MCF 10A (cell line): Measurements from ENCODE around the gene BTF3. TPM values are rescaled to one million over a fixed set of nuclear protein-coding genes. Genes with fewer than 3 reads are reported as not detected.
A peak's percentile ranks its signal among the peaks of the same experiment; 100 is the strongest.

ENCODE experiments used
- Bru-seq: library from RNA; stranded (reverse); fragments of 400-500 nt; gene quantifications from one replicate; lab custom pipeline; 2021; lab: Mats Ljungman, UMichigan
- BruChase-seq, 2 experiments: library from RNA; stranded (reverse); fragments of 400-500 nt; gene quantifications; one replicate each; lab custom pipeline; 2021; lab: Mats Ljungman, UMichigan
- BruUV-seq: library from RNA; stranded (reverse); fragments of 400-500 nt; replicated peaks from 2 replicates; lab custom pipeline; 2021; lab: Mats Ljungman, UMichigan
- CTCF ChIA-PET: fragments of 300-600 bp; sonication (Branson Sonifier 250); formaldehyde crosslinking; extraction: SDS; loops from one replicate; lab custom pipeline; 2021; ENCODE audit warnings: antibody characterized with exemption, inconsistent platforms; lab: Yijun Ruan, JAX
- POLR2A ChIA-PET: fragments of 300-600, 350-650 bp; sonication (Branson Sonifier 250); formaldehyde crosslinking; extraction: SDS; loops from one replicate; lab custom pipeline; 2020; ENCODE audit warnings: antibody characterized with exemption, inconsistent platforms; lab: Yijun Ruan, JAX
- DNase-seq: peaks from one replicate; pipeline ENCODE4 v3.0.0-alpha.2; 2018; ENCODE audit not compliant: unreplicated experiment
- H3K27ac Mint-ChIP-seq: one replicate; pipeline ENCODE4 v1.8.0; 2022; ENCODE audit warnings: mild to moderate bottlenecking, low read depth, mixed read lengths; ENCODE audit not compliant: unreplicated experiment
- H3K27me3 Mint-ChIP-seq: one replicate; pipeline ENCODE4 v1.8.0; 2022; ENCODE audit warnings: mixed read lengths; ENCODE audit not compliant: insufficient read depth, unreplicated experiment
- H3K36me3 Mint-ChIP-seq: one replicate; pipeline ENCODE4 v1.8.0; 2022; ENCODE audit warnings: mild to moderate bottlenecking, moderate library complexity, mixed read lengths; ENCODE audit not compliant: insufficient read depth, unreplicated experiment
- H3K4me1 Mint-ChIP-seq: one replicate; pipeline ENCODE4 v1.8.0; 2022; ENCODE audit warnings: mixed read lengths; ENCODE audit not compliant: insufficient read depth, unreplicated experiment
- H3K4me3 Mint-ChIP-seq: one replicate; pipeline ENCODE4 v1.8.0; 2022; ENCODE audit warnings: mild to moderate bottlenecking, moderate library complexity, mixed read lengths; ENCODE audit not compliant: unreplicated experiment
- H3K9me3 Mint-ChIP-seq: one replicate; pipeline ENCODE4 v1.8.0; 2022; ENCODE audit warnings: mixed read lengths; ENCODE audit not compliant: unreplicated experiment
- intact Hi-C: fragments of 100-400 bp; cut with micrococcal nuclease; formaldehyde crosslinking; loops from 2 replicates; pipeline ENCODE4 v1.14.1; 2022
- long read RNA-seq: library from polyadenylated mRNA; stranded (forward); transcript quantifications from one replicate; pipeline ENCODE4 v2.0.0, GENCODE V29; 2022
- total RNA-seq: library from RNA; stranded (reverse); gene quantifications from 2 replicates; pipeline ENCODE4 v1.2.3, GENCODE V29; 2022
- TF ChIP-seq, protein P1 (sequence below): fragments of 200-600 bp; IDR thresholded peaks from one replicate; pipeline ENCODE4 v1.8.0; 2022; ENCODE audit warnings: antibody characterized with exemption, mild to moderate bottlenecking; ENCODE audit not compliant: unreplicated experiment

The BTF3 gene
- total RNA-seq (937 and 946 TPM in 2 replicates), Bru-seq, nascent RNA (percentile 99 among the genes with signal in this experiment), BruChase-seq, experiment 1, labeled RNA remaining after a 6-hour chase (percentile 99 among the genes with signal in this experiment), BruChase-seq, experiment 2, labeled RNA remaining after a 2-hour chase (percentile 98 among the genes with signal in this experiment)
- long read RNA-seq, transcript BTF3-201 (6 exons, 897 nt): major isoform, 1,076 of 1,166 reads
- long read RNA-seq, transcript BTF3-202 (6 exons, 1,237 nt): minor isoform, 29 of 1,166 reads
- long read RNA-seq, partial matches to known transcripts: 20 of 1,166 reads
- long read RNA-seq, other reads (novel, unspliced or antisense): 40 of 1,166 reads

DNA sequence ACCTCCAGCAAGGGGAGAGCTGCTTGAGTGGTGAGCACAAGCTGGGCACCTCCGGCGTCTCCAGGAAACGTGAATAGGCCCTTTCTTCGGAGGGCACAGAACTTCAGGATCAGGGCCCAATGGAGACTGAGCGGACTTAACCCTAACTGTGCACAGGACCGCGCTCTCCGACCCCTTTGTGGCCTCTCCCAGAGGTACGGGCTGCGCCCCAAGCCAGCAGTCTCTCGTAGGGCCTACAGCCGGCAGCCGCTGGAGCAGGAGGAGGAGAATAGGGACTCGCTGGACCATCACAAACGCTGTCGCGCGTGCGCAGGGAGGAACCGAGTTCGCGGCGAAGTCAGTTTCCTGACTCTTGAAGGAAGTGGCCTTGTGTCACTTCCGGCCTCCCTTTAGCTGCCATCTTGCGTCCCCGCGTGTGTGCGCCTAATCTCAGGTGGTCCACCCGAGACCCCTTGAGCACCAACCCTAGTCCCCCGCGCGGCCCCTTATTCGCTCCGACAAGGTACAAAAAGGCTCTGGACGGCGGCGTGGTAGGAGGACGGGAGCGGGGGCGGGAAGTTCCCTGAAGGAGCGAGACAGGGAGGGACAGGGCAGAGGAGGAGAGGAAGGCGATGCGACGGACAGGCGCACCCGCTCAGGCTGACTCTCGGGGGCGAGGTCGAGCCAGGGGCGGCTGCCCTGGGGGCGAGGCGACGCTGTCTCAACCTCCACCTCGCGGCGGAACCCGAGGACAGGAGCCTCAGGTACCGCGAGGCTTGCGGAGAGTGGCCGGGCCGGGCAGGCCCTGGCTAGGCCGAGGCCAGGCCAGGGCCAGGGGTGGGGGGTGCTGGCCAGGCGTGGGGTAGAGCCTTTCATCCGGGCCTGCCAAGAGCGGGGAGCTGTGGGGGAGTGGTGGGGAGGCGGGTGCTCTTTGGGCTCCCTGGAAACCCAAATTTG lies at the start of gene BTF3:
Gene BTF3, plus strand, starts transcription at position 386 of the 936 bp plus-strand sequence. Its CDS starts 226 bp downstream, at position 612.
- H3K27ac Mint-ChIP-seq: peak within 1 kb of the TSS; percentile 98
- peak; percentile 97 for DNase-seq
- no peaks in the 10 kb centered on the region for H3K9me3 Mint-ChIP-seq
- peaks cover 54% of the 10 kb centered on the region for H3K36me3 Mint-ChIP-seq
- peaks cover 15% of the 10 kb centered on the region for H3K4me1 Mint-ChIP-seq
- intact Hi-C loops: no loop called here
- H3K27me3 Mint-ChIP-seq: no peaks in the 10 kb centered on the region
- TF ChIP-seq, protein P1, sequence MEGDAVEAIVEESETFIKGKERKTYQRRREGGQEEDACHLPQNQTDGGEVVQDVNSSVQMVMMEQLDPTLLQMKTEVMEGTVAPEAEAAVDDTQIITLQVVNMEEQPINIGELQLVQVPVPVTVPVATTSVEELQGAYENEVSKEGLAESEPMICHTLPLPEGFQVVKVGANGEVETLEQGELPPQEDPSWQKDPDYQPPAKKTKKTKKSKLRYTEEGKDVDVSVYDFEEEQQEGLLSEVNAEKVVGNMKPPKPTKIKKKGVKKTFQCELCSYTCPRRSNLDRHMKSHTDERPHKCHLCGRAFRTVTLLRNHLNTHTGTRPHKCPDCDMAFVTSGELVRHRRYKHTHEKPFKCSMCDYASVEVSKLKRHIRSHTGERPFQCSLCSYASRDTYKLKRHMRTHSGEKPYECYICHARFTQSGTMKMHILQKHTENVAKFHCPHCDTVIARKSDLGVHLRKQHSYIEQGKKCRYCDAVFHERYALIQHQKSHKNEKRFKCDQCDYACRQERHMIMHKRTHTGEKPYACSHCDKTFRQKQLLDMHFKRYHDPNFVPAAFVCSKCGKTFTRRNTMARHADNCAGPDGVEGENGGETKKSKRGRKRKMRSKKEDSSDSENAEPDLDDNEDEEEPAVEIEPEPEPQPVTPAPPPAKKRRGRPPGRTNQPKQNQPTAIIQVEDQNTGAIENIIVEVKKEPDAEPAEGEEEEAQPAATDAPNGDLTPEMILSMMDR: no peak
- peak within 1 kb of the TSS; percentile 94 for H3K4me3 Mint-ChIP-seq
- ChIA-PET CTCF (interaction anchor here (0.6 to 1.6 kb wide), 7 partner anchors 13 to 432 kb away, joined by 3 to 6 read pairs (median 3); no protein-coding TSS in a partner anchor), POLR2A (interaction anchor here (0.6 to 6.1 kb wide), 44 partner anchors 10 to 1364 kb away, joined by 3 to 84 read pairs (median 4); partner anchors contain the start of genes ANKRA2, ARHGEF28, FCHO2 and FOXD1)
- no TSS peak for BruUV-seq

DNA sequence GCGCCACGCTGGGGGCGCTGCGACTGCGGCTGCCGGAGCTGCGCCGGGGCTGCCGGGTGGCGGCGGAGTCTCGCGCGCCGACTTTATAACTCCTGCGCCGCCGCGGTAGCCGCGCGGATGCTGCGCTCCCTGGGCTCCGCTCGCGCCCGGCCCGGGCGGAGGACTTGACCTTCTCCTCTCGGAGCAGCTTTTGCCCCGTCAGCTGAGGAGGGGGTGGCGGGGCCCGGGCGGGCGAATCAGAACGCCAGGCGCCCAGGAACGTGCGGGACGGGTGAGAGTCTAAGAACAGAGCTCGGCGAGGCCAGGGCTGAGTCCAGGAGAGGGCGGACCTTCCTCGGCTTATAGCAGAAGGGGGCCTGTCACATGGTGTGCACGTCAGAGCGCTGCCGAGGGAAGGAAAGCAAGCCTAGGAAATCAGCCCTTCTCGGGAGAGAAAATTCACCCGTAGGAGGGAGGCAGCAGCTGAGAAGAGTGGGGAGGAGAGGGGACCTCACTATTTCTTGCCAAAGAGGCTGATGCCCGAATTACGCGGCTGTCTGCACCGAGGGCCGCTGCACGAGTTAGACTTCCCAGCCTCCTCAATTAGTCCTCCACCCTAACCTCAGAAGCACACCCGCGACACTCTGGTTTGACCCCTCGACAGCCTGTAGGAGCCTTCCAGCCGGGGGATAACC lies 49.6 kb upstream of the BTF3 start, which contains the start of gene FOXD1:
Gene FOXD1, minus strand, starts transcription at position 315 of the 674 bp plus-strand sequence. CDS start 415 bp downstream, outside the sequence.
- no peaks in the 10 kb centered on the region for H3K27me3 Mint-ChIP-seq
- H3K4me1 Mint-ChIP-seq: peaks cover 11% of the 10 kb centered on the region
- ChIA-PET CTCF (interaction anchor here (0.6 to 2.8 kb wide), 9 partner anchors 51 to 314 kb away, joined by 3 to 24 read pairs (median 3); no protein-coding TSS in a partner anchor), POLR2A (interaction anchor here (0.6 to 3.0 kb wide), 22 partner anchors 10 to 493 kb away, joined by 3 to 60 read pairs (median 4); partner anchors contain the start of genes BTF3 and FCHO2)
- peaks cover 12% of the 10 kb centered on the region for H3K36me3 Mint-ChIP-seq
- TF ChIP-seq, protein P1: no peak
- H3K27ac Mint-ChIP-seq: peak within 1 kb of the TSS; percentile 87
- peak within 1 kb of the TSS; percentile 85 for H3K4me3 Mint-ChIP-seq
- intact Hi-C loops: loop anchor here (1.0 to 5.0 kb wide), 3 partner anchors 136 to 232 kb away; no protein-coding TSS in a partner anchor
- BruUV-seq: no TSS peak
- DNase-seq: peak; percentile 91
- no peaks in the 10 kb centered on the region for H3K9me3 Mint-ChIP-seq

DNA sequence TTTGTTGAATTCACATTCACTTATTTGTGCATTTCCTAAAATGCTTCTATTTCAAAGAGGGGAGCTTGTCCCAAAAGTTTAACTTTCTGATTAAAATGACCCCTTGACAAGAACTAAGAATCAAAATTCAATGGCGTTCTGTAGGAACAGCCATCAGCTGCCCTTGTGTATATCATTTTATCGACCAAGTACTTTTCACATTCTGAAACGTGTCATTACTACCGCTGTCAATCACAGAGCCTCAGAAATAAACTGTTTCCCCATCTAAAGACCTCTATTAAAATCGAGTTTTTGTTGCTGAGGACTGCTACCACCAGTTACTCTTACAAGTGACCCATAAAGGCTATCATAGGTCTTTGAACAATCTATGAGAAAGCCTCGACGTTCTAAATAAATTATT lies 48.1 kb upstream of the BTF3 start:
- POLR2A ChIA-PET: interaction anchor here (0.8 to 2.5 kb wide), 4 partner anchors 49 to 367 kb away, joined by 3 to 34 read pairs (median 4); partner anchors contain the start of gene BTF3
- intact Hi-C loops: loop anchor here (5.0 to 10.0 kb wide), 3 partner anchors 85 to 528 kb away; partner anchors contain the start of gene FCHO2
- no peak overlapping the region for H3K27ac Mint-ChIP-seq
- TF ChIP-seq, protein P1: no peak
- H3K4me3 Mint-ChIP-seq: peak overlapping the region; percentile 52
- BruUV-seq: no TSS peak
- H3K4me1 Mint-ChIP-seq: peaks cover 6% of the 10 kb centered on the region
- H3K36me3 Mint-ChIP-seq: no peaks in the 10 kb centered on the region
- no peaks in the 10 kb centered on the region for H3K27me3 Mint-ChIP-seq
- DNase-seq: no peak
- no peaks in the 10 kb centered on the region for H3K9me3 Mint-ChIP-seq
- CTCF ChIA-PET: interaction anchor here (0.7 to 2.4 kb wide), 3 partner anchors 234 to 366 kb away, joined by 3 to 95 read pairs (median 3); no protein-coding TSS in a partner anchor
